PC-3 (cell line): ENCODE data around the gene MTMR2.

Experiments
- CTCF ChIP-seq: fragments of 300-600 bp; sonication (generic); conservative IDR thresholded peaks from 2 replicates; pipeline ENCODE4 v1.5.1; 2017; ENCODE audit warnings: antibody characterized with exemption, low read depth, mild to moderate bottlenecking, low read length
- EZH2 ChIP-seq: fragments of 300-600 bp; sonication (generic); IDR thresholded peaks from one replicate; pipeline ENCODE4 v1.6.1; 2017; ENCODE audit warnings: antibody characterized with exemption, mild to moderate bottlenecking, low read length; ENCODE audit not compliant: unreplicated experiment
- EZH2phosphoT487 ChIP-seq: fragments of 300-600 bp; sonication (generic); IDR thresholded peaks from 2 replicates; pipeline ENCODE4 v1.6.1; 2018; ENCODE audit warnings: mild to moderate bottlenecking, antibody characterized with exemption, low read length, borderline replicate concordance

GRCh38 chr11:95821640-95822039 lies 102.3 kb downstream of the MTMR2 start:
- TF ChIP-seq CTCF (no peak), EZH2phosphoT487 (no peak), EZH2 (no peak)
